Measurements from ENCODE around the gene AGO4.
"Not testable (repeated sequence)": the region's sequence is repeated elsewhere in the genome, so short reads cannot be mapped to it uniquely, and the experiment has no call there.

- not testable (repeated sequence) for TF ChIP-seq POLR2AphosphoS5 (IDR thresholded peaks at IDR 0.05; ENCODE audit: borderline replicate concordance, low read depth, low read length); EZH2 (IDR thresholded peaks at IDR 0.05); FOXP2 (optimal IDR thresholded peaks at IDR 0.05; ENCODE audit: control extremely low read depth, extremely low read length, insufficient read depth)
These were observed 66.3 kb downstream of the AGO4 start for GRCh38 chr1:35874115-35874514.
